B cell (primary cell): Measurements from ENCODE around the gene IPO13. TPM values are rescaled to one million over a fixed set of nuclear protein-coding genes. Genes with fewer than 3 reads are reported as not detected.
A peak's percentile ranks its signal among the peaks of the same experiment; 100 is the strongest.

Source experiments
- ATAC-seq: fragments of 200-7000 bp; cut with Tn5 transposase; one replicate; pipeline ENCODE4 v1.10.0; 2021; ENCODE audit warnings: low read depth, mild to moderate bottlenecking, moderate number of reproducible peaks, moderate library complexity
- CTCF ChIA-PET: fragments of 350-600 bp; sonication (Branson Sonifier 250); formaldehyde crosslinking; loops from one replicate; lab custom pipeline; 2021; ENCODE audit warnings: antibody characterized with exemption, inconsistent platforms; lab: Charles Lee
- POLR2A ChIA-PET: fragments of 350-600 bp; sonication (Branson Sonifier 250); formaldehyde crosslinking; loops from one replicate; lab custom pipeline; 2021; ENCODE audit warnings: antibody characterized with exemption; lab: Charles Lee
- DNase-seq: peaks from one replicate; pipeline ENCODE4 v3.0.0; 2013
- H2AFZ ChIP-seq: 2 replicates; pipeline ENCODE4 v1.6.1; 2012; ENCODE audit warnings: mild to moderate bottlenecking, low read depth, low read length; ENCODE audit not compliant: insufficient read depth, poor library complexity, severe bottlenecking
- H3K27ac ChIP-seq, 2 donors: 1 replicate in 1 of 2; 2 replicates in 1 of 2; pipeline ENCODE4 v1.5.1; 2012 to 2013; ENCODE audit warnings: low read length in 2 of 2, mild to moderate bottlenecking in 2 of 2, moderate library complexity in 1 of 2
- H3K27me3 ChIP-seq, 4 experiments: fragments of 200-600 bp in 1 of 4; sonication (generic) in 1 of 4; replicated peaks in 1 of 4; 1 replicate in 2 of 4; 2 replicates in 2 of 4; pipeline versions ENCODE4 v1.6.1 to v1.7.0; 2013 to 2016; ENCODE audit warnings: low read length in 3 of 4, mild to moderate bottlenecking in 2 of 4, mixed read lengths in 1 of 4, moderate library complexity in 1 of 4; ENCODE audit not compliant: insufficient read depth in 4 of 4, control insufficient read depth in 3 of 4; ENCODE audit errors: control extremely low read depth in 1 of 4
- H3K36me3 ChIP-seq, 2 experiments: replicated peaks in 1 of 2; 1 replicate in 1 of 2; 2 replicates in 1 of 2; pipeline versions ENCODE4 v1.6.1 to v1.7.1; 2013; ENCODE audit warnings: low read length in 1 of 2; ENCODE audit not compliant: insufficient read depth in 2 of 2, control insufficient read depth in 1 of 2; ENCODE audit errors: control extremely low read depth in 1 of 2, extremely low read depth in 1 of 2
- H3K4me1 ChIP-seq, 2 donors: fragments of 200-600 bp in 1 of 2; sonication (generic) in 1 of 2; 1 replicate in 1 of 2; 2 replicates in 1 of 2; pipeline versions ENCODE4 v1.5.1 to v1.6.1; 2013 to 2017; ENCODE audit warnings: low read length in 2 of 2; ENCODE audit not compliant: control insufficient read depth in 2 of 2, insufficient read depth in 2 of 2
- H3K4me2 ChIP-seq: replicated peaks from 2 replicates; pipeline ENCODE3; 2012; ENCODE audit warnings: mild to moderate bottlenecking, low read depth, low read length; ENCODE audit not compliant: poor library complexity, severe bottlenecking
- H3K4me3 ChIP-seq, 5 experiments: fragments of 200-600 bp in 1 of 5; sonication (generic) in 1 of 5; 1 replicate in 3 of 5; 2 replicates in 2 of 5; pipeline versions ENCODE4 v1.5.1 to v1.7.0; 2011 to 2016; ENCODE audit warnings: low read length in 4 of 5, mild to moderate bottlenecking in 4 of 5, low read depth in 2 of 5, control low read depth in 1 of 5, moderate library complexity in 1 of 5; ENCODE audit not compliant: insufficient read depth in 1 of 5; ENCODE audit errors: control extremely low read depth in 1 of 5, extremely low read depth in 1 of 5
- H3K79me2 ChIP-seq: fragments of 200-600 bp; sonication (generic); one replicate; pipeline ENCODE4 v1.6.0; 2016; ENCODE audit warnings: low read length; ENCODE audit not compliant: control insufficient read depth, insufficient read depth
- H3K9ac ChIP-seq: fragments of 200-600 bp; sonication (generic); 2 replicates; pipeline ENCODE4 v1.6.1; 2017; ENCODE audit warnings: mild to moderate bottlenecking, low read length, moderate library complexity
- H3K9me3 ChIP-seq, 3 donors: one replicate each; pipeline versions ENCODE4 v1.6.1 to v1.7.1; 2013; ENCODE audit warnings: low read length in 2 of 3; ENCODE audit not compliant: control insufficient read depth in 2 of 3, insufficient read depth in 1 of 3; ENCODE audit errors: control extremely low read depth in 1 of 3
- H4K20me1 ChIP-seq: 2 replicates; pipeline ENCODE4 v1.6.0; 2012; ENCODE audit warnings: mild to moderate bottlenecking, low read length; ENCODE audit not compliant: insufficient read depth, control insufficient read depth, poor library complexity, severe bottlenecking
- H3K27ac Mint-ChIP-seq: one replicate; pipeline ENCODE4 v1.8.0; 2021; ENCODE audit warnings: mixed read lengths
- H3K27me3 Mint-ChIP-seq: one replicate; pipeline ENCODE4 v1.8.0; 2021; ENCODE audit warnings: mixed read lengths
- H3K4me1 Mint-ChIP-seq: one replicate; pipeline ENCODE4 v1.8.0; 2021; ENCODE audit warnings: mixed read lengths
- H3K4me3 Mint-ChIP-seq: one replicate; pipeline ENCODE4 v1.8.0; 2021; ENCODE audit warnings: mixed read lengths
- H3K9me3 Mint-ChIP-seq: one replicate; pipeline ENCODE4 v1.8.0; 2022; ENCODE audit warnings: mixed read lengths; ENCODE audit not compliant: insufficient read depth
- EZH2 ChIP-seq: IDR thresholded peaks from 2 replicates; pipeline ENCODE4 v1.6.1; 2012; ENCODE audit warnings: borderline replicate concordance, low read depth, mild to moderate bottlenecking, moderate library complexity, low read length; ENCODE audit not compliant: insufficient read depth, poor library complexity, severe bottlenecking
- WGBS: methylation state at CpG from one replicate; pipeline ENCODE4 v1.1.5; 2013; ENCODE audit warnings: missing lambda C conversion rate; ENCODE audit not compliant: insufficient coverage; 5-methylcytosine and 5-hydroxymethylcytosine counted together
- intact Hi-C: fragments of 100-400 bp; cut with micrococcal nuclease; formaldehyde crosslinking; loops from one replicate; pipeline ENCODE4 v1.10.0; 2022
- polyA plus RNA-seq: library from polyadenylated mRNA; depleted of rRNA; stranded (reverse); fragments of >200 nt; gene quantifications from 2 replicates; pipeline ENCODE4 v1.2.3, GENCODE V29; 2012
- total RNA-seq, 2 donors: library from RNA; stranded (reverse); fragments of 120-200 nt in 1 of 2; gene quantifications; 1 replicate in 1 of 2; 2 replicates in 1 of 2; pipeline versions ENCODE4 v1.2.3 to v1.2.4, GENCODE V29; 2013 to 2022
- TF ChIP-seq, protein P1 (sequence below): fragments of 200-600 bp; IDR thresholded peaks from one replicate; pipeline ENCODE4 v1.8.0; 2022; ENCODE audit warnings: antibody characterized with exemption, mild to moderate bottlenecking

Gene IPO13
- total and polyA plus RNA-seq, 2 donors (not counting 1 experiment from before 2014, with no cell fraction given) = 18.7 to 19.7 TPM

DNA sequence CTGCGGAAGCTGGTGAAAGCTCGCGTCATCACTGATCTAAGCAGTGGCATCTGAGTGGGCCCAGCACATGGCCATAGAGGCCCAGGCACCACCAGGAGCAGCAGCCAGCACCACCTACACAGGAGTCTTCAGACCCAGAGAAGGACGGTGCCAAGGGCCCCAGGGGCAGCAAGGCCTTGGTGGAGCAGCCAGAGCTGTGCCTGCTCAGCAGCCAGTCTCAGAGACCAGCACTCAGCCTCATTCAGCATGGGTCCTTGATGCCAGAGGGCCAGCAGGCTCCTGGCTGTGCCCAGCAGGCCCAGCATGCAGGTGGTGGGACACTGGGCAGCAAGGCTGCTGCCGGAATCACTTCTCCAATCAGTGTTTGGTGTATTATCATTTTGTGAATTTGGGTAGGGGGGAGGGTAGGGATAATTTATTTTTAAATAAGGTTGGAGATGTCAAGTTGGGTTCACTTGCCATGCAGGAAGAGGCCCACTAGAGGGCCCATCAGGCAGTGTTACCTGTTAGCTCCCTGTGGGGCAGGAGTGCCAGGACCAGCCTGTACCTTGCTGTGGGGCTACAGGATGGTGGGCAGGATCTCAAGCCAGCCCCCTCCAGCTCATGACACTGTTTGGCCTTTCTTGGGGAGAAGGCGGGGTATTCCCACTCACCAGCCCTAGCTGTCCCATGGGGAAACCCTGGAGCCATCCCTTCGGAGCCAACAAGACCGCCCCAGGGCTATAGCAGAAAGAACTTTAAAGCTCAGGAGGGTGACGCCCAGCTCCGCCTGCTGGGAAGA, 16.4 kb upstream of the IPO13 start:
- Histone ChIP-seq H3K9me3 (peaks cover 0 to 11% (median 0%) of the 10 kb centered on the region in 3 donors), H3K9ac (no peak overlapping the region), H4K20me1 (no peaks in the 10 kb centered on the region), H3K27me3 (peaks cover 0 to 32% (median 19%) of the 10 kb centered on the region in 4 experiments), H3K27ac (no peak overlapping the region), H3K36me3 (no peaks in the 10 kb centered on the region), H3K79me2 (no peaks in the 10 kb centered on the region), H3K4me2 (no peak overlapping the region), H3K4me3 (no peak overlapping the region), H2AFZ (no peak overlapping the region), H3K4me1 (peaks cover 18 to 19% of the 10 kb centered on the region in 2 donors)
- DNase-seq (no peak), ATAC-seq (no peak)
- WGBS = 94% methylated on average over 10 of the region's 10 CpGs
- Mint-ChIP-seq H3K27ac (no peak overlapping the region), H3K4me3 (no peak overlapping the region), H3K4me1 (peaks cover 15% of the 10 kb centered on the region), H3K27me3 (peaks cover 24% of the 10 kb centered on the region), H3K9me3 (no peaks in the 10 kb centered on the region)
- POLR2A ChIA-PET = no interaction called here
- CTCF ChIA-PET = interaction anchor here (0.6 to 10.3 kb wide), 7 partner anchors 13 to 166 kb away, joined by 3 to 118 read pairs (median 5); no protein-coding TSS in a partner anchor
- intact Hi-C loops = loop anchor here (5.0 kb wide), 1 partner anchor 117 kb away; no protein-coding TSS in a partner anchor
- TF ChIP-seq, protein P1, sequence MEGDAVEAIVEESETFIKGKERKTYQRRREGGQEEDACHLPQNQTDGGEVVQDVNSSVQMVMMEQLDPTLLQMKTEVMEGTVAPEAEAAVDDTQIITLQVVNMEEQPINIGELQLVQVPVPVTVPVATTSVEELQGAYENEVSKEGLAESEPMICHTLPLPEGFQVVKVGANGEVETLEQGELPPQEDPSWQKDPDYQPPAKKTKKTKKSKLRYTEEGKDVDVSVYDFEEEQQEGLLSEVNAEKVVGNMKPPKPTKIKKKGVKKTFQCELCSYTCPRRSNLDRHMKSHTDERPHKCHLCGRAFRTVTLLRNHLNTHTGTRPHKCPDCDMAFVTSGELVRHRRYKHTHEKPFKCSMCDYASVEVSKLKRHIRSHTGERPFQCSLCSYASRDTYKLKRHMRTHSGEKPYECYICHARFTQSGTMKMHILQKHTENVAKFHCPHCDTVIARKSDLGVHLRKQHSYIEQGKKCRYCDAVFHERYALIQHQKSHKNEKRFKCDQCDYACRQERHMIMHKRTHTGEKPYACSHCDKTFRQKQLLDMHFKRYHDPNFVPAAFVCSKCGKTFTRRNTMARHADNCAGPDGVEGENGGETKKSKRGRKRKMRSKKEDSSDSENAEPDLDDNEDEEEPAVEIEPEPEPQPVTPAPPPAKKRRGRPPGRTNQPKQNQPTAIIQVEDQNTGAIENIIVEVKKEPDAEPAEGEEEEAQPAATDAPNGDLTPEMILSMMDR = peak; percentile 40
- no peak for TF ChIP-seq EZH2

DNA sequence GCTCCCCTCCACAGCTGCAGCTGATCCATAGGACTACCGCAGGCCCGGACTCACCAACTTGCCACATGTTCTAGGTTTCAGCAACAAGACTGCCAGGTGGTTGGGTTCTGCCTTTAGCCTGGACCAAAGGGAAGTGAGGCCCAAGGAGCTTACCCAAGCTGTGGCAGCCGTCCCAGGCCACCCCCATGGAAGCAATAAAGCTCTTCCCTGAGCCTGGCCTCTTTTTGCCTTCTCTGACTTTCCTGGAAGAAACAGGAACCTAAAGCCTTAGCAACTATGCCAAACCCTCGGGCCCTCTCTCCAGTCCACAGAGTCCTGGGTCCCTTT, 15.8 kb upstream of the IPO13 start:
- Mint-ChIP-seq H3K27me3 (peaks cover 26% of the 10 kb centered on the region), H3K9me3 (no peaks in the 10 kb centered on the region), H3K4me3 (no peak overlapping the region), H3K27ac (no peak overlapping the region), H3K4me1 (peaks cover 19% of the 10 kb centered on the region)
- no peak overlapping the region for H3K9ac ChIP-seq
- H3K4me3 ChIP-seq = no peak overlapping the region
- ChIA-PET POLR2A (no interaction called here), CTCF (interaction anchor here (0.6 to 10.3 kb wide), 7 partner anchors 12 to 166 kb away, joined by 3 to 118 read pairs (median 5); no protein-coding TSS in a partner anchor)
- WGBS = 89% methylated on average over 4 of the region's 4 CpGs
- no peak overlapping the region for H2AFZ ChIP-seq
- H3K4me1 ChIP-seq = peaks cover 23 to 25% of the 10 kb centered on the region in 2 donors
- peaks cover 0 to 37% (median 23%) of the 10 kb centered on the region in 4 experiments for H3K27me3 ChIP-seq
- H3K79me2 ChIP-seq = no peaks in the 10 kb centered on the region
- H3K9me3 ChIP-seq = peaks cover 0 to 14% (median 0%) of the 10 kb centered on the region in 3 donors
- no peak for DNase-seq
- no peaks in the 10 kb centered on the region for H4K20me1 ChIP-seq
- no peak for ATAC-seq
- H3K27ac ChIP-seq = no peak overlapping the region
- no peaks in the 10 kb centered on the region for H3K36me3 ChIP-seq
- TF ChIP-seq, protein P1 = no peak
- no peak for TF ChIP-seq EZH2
- no peak overlapping the region for H3K4me2 ChIP-seq
- intact Hi-C loops = loop anchor here (5.0 kb wide), 1 partner anchor 116 kb away; no protein-coding TSS in a partner anchor
